HEK293 (cell line): ENCODE results near the gene LTN1.

Experiments used
- GFI1B ChIP-seq: fragments of 450-650 bp; formaldehyde crosslinking; IDR thresholded peaks from 2 replicates; pipeline ENCODE4 v1.5.1; 2016; ENCODE audit warnings: missing biosample characterization, missing genetic modification characterization
- GLI2 ChIP-seq: fragments of 450-650 bp; formaldehyde crosslinking; IDR thresholded peaks from 2 replicates; pipeline ENCODE4; 2017; ENCODE audit warnings: missing biosample characterization, missing genetic modification characterization, low read depth, borderline replicate concordance
- GLIS1 ChIP-seq: fragments of 450-650 bp; formaldehyde crosslinking; IDR thresholded peaks from 2 replicates; pipeline ENCODE4 v1.5.1; 2016; ENCODE audit warnings: missing biosample characterization, missing genetic modification characterization
- GLIS2 ChIP-seq: fragments of 450-650 bp; formaldehyde crosslinking; IDR thresholded peaks from 2 replicates; pipeline ENCODE4 v1.5.1; 2016; ENCODE audit warnings: missing biosample characterization, missing genetic modification characterization
- KLF10 ChIP-seq: fragments of 450-650 bp; IDR thresholded peaks from 2 replicates; pipeline ENCODE4 v1.5.1; 2018; ENCODE audit warnings: missing biosample characterization, mild to moderate bottlenecking, missing genetic modification characterization
- KLF16 ChIP-seq: fragments of 450-650 bp; formaldehyde crosslinking; IDR thresholded peaks from 2 replicates; pipeline ENCODE4 v1.5.1; 2017; ENCODE audit warnings: missing biosample characterization, missing genetic modification characterization
- KLF17 ChIP-seq: fragments of 450-650 bp; formaldehyde crosslinking; IDR thresholded peaks from 2 replicates; pipeline ENCODE4 v1.5.1; 2016; ENCODE audit warnings: missing biosample characterization, missing genetic modification characterization
- KLF8 ChIP-seq: fragments of 450-650 bp; formaldehyde crosslinking; IDR thresholded peaks from 2 replicates; pipeline ENCODE4 v1.5.1; 2016; ENCODE audit warnings: missing biosample characterization, missing genetic modification characterization
- PBX3 ChIP-seq: sonication (generic); formaldehyde crosslinking; IDR thresholded peaks from 2 replicates; pipeline ENCODE4 v1.8.1; 2022; ENCODE audit warnings: mild to moderate bottlenecking, moderate library complexity, missing genetic modification reagents
- SP3 ChIP-seq: fragments of 450-650 bp; formaldehyde crosslinking; IDR thresholded peaks from 2 replicates; pipeline ENCODE4 v1.5.1; 2016; ENCODE audit warnings: missing biosample characterization, missing genetic modification characterization
- TRIM28 ChIP-seq: IDR thresholded peaks from 2 replicates; pipeline ENCODE4 v1.6.1; 2011; ENCODE audit warnings: low read length, control low read depth, borderline replicate concordance
- ZFHX2 ChIP-seq: fragments of 450-650 bp; formaldehyde crosslinking; conservative IDR thresholded peaks from 2 replicates; pipeline ENCODE4 v1.5.1; 2016; ENCODE audit warnings: missing biosample characterization, missing genetic modification characterization
- ZNF292 ChIP-seq: fragments of 450-650 bp; formaldehyde crosslinking; IDR thresholded peaks from 2 replicates; pipeline ENCODE4 v1.5.1; 2016; ENCODE audit warnings: low read depth, missing biosample characterization, missing genetic modification characterization, borderline replicate concordance
- ZNF311 ChIP-seq: fragments of 450-650 bp; formaldehyde crosslinking; IDR thresholded peaks from 2 replicates; pipeline ENCODE4 v1.5.1; 2017; ENCODE audit warnings: missing biosample characterization, missing genetic modification characterization, borderline replicate concordance
- ZNF350 ChIP-seq: fragments of 450-650 bp; formaldehyde crosslinking; IDR thresholded peaks from 2 replicates; pipeline ENCODE4 v1.5.0; 2017; ENCODE audit warnings: missing biosample characterization, mild to moderate bottlenecking, missing genetic modification characterization
- ZNF514 ChIP-seq: fragments of 450-650 bp; formaldehyde crosslinking; IDR thresholded peaks from 2 replicates; pipeline ENCODE4 v1.5.1; 2016; ENCODE audit warnings: missing biosample characterization, missing genetic modification characterization
- ZNF544 ChIP-seq: fragments of 450-650 bp; formaldehyde crosslinking; IDR thresholded peaks from 2 replicates; pipeline ENCODE4 v1.5.0; 2017; ENCODE audit warnings: missing biosample characterization, missing genetic modification characterization
- ZNF624 ChIP-seq: fragments of 450-650 bp; formaldehyde crosslinking; IDR thresholded peaks from 2 replicates; pipeline ENCODE4 v1.5.1; 2017; ENCODE audit warnings: missing biosample characterization, missing genetic modification characterization
- ZNF639 ChIP-seq: fragments of 450-650 bp; formaldehyde crosslinking; IDR thresholded peaks from 2 replicates; pipeline ENCODE4 v1.5.1; 2016; ENCODE audit warnings: missing biosample characterization, missing genetic modification characterization
- ZNF660 ChIP-seq: fragments of 450-650 bp; IDR thresholded peaks from 2 replicates; pipeline ENCODE4 v1.5.1; 2018; ENCODE audit warnings: missing biosample characterization, mild to moderate bottlenecking, missing genetic modification characterization
- ZNF677 ChIP-seq: fragments of 450-650 bp; IDR thresholded peaks from 2 replicates; pipeline ENCODE4 v1.5.0; 2018; ENCODE audit warnings: missing biosample characterization, mild to moderate bottlenecking, missing genetic modification characterization, moderate library complexity
- ZNF791 ChIP-seq: fragments of 450-650 bp; formaldehyde crosslinking; IDR thresholded peaks from 2 replicates; pipeline ENCODE4 v1.5.1; 2016; ENCODE audit warnings: missing biosample characterization, missing genetic modification characterization
- TF ChIP-seq, protein P1 (sequence below): fragments of 450-650 bp; formaldehyde crosslinking; IDR thresholded peaks from 2 replicates; pipeline ENCODE4 v1.5.1; 2016; ENCODE audit warnings: missing biosample characterization, missing genetic modification characterization
- TF ChIP-seq, protein P2 (sequence below): fragments of 450-650 bp; formaldehyde crosslinking; conservative IDR thresholded peaks from 2 replicates; pipeline ENCODE4 v1.5.1; 2016; ENCODE audit warnings: low read depth, missing biosample characterization, missing genetic modification characterization
- TF ChIP-seq, protein P3 (sequence below): fragments of 450-650 bp; formaldehyde crosslinking; IDR thresholded peaks from 2 replicates; pipeline ENCODE4 v1.5.1; 2017; ENCODE audit warnings: missing biosample characterization, mild to moderate bottlenecking, missing genetic modification characterization, moderate library complexity

Gene LTN1

DNA sequence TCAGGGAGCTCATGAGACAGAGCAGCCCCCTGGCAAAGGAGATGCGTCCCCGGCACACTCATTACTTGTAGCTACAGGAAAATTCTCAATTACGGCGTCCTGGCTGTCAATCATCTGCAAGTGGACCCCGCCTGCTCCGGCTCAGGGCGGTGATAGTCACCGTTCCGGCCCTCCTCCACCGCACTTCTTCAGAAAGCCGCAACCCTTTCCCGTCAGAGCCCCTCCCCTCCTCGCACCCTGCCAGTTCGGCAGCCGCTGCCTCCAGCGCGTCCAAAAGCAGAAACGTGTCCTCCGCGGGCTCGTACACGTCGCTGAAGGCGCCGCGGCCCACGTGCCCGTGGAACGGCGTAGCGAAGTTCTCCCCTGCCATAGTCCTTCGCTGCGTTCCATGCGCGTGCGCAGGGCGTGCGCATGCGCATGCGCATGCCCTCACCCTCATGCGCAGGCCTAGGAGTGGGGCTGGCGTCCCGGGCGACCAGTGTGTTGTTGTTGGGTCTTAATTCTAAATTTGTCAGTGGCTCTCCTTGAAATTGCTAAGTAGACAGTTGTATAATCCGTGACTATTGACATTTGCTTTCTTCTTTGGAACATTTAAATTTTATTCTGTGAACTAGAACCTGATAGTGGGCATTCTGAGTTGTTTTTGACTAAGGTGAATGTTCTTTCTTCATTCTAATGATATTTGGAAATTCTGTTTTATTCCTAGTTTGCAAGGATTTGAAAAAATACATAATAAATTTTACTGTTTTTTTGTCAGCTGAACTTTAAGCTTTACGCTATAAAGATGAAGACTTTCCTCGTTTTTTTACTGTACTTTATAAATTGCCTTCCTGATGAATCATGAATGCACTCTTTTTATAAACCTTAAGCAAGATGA, 107.5 kb downstream of the LTN1 start (continued):
- TF ChIP-seq GLIS2 (tag by site-specific recombination) (no peak), ZNF544 (tag by site-specific recombination) (no peak), GFI1B (tag by site-specific recombination) (no peak), ZNF660 (tag by site-specific recombination) (peak; percentile 35), ZNF350 (tag by site-specific recombination) (no peak), ZNF292 (no peak), PBX3 (peak; percentile 97), KLF8 (tag by site-specific recombination) (peak; percentile 91), GLI2 (tag by site-specific recombination) (no peak), TRIM28 (peak; percentile 56; the same call in 1 of the 2 replicates), KLF17 (tag by site-specific recombination) (no peak), GLIS1 (tag by site-specific recombination) (peak; percentile 25; the same call in 1 of the 2 replicates), ZNF311 (no peak), KLF16 (tag by site-specific recombination) (peak; percentile 93), KLF10 (tag by site-specific recombination) (no peak), ZFHX2 (tag by site-specific recombination) (peak; percentile 61; the same call in 1 of the 2 replicates), ZNF624 (tag by site-specific recombination) (no peak), SP3 (peak; percentile 85), ZNF639 (tag by site-specific recombination) (peak; percentile 27), ZNF514 (tag by site-specific recombination) (no peak), ZNF677 (tag by site-specific recombination) (no peak), ZNF791 (tag by site-specific recombination) (no peak)
- TF ChIP-seq, protein P1, sequence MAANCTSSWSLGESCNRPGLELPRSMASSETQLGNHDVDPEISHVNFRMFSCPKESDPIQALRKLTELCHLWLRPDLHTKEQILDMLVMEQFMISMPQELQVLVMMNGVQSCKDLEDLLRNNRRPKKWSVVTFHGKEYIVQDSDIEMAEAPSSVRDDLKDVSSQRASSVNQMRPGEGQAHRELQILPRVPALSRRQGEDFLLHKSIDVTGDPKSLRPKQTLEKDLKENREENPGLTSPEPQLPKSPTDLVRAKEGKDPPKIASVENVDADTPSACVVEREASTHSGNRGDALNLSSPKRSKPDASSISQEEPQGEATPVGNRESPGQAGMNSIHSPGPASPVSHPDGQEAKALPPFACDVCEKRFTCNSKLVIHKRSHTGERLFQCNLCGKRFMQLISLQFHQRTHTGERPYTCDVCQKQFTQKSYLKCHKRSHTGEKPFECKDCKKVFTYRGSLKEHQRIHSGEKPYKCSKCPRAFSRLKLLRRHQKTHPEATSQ, result peak; percentile 98
- TF ChIP-seq, protein P2, sequence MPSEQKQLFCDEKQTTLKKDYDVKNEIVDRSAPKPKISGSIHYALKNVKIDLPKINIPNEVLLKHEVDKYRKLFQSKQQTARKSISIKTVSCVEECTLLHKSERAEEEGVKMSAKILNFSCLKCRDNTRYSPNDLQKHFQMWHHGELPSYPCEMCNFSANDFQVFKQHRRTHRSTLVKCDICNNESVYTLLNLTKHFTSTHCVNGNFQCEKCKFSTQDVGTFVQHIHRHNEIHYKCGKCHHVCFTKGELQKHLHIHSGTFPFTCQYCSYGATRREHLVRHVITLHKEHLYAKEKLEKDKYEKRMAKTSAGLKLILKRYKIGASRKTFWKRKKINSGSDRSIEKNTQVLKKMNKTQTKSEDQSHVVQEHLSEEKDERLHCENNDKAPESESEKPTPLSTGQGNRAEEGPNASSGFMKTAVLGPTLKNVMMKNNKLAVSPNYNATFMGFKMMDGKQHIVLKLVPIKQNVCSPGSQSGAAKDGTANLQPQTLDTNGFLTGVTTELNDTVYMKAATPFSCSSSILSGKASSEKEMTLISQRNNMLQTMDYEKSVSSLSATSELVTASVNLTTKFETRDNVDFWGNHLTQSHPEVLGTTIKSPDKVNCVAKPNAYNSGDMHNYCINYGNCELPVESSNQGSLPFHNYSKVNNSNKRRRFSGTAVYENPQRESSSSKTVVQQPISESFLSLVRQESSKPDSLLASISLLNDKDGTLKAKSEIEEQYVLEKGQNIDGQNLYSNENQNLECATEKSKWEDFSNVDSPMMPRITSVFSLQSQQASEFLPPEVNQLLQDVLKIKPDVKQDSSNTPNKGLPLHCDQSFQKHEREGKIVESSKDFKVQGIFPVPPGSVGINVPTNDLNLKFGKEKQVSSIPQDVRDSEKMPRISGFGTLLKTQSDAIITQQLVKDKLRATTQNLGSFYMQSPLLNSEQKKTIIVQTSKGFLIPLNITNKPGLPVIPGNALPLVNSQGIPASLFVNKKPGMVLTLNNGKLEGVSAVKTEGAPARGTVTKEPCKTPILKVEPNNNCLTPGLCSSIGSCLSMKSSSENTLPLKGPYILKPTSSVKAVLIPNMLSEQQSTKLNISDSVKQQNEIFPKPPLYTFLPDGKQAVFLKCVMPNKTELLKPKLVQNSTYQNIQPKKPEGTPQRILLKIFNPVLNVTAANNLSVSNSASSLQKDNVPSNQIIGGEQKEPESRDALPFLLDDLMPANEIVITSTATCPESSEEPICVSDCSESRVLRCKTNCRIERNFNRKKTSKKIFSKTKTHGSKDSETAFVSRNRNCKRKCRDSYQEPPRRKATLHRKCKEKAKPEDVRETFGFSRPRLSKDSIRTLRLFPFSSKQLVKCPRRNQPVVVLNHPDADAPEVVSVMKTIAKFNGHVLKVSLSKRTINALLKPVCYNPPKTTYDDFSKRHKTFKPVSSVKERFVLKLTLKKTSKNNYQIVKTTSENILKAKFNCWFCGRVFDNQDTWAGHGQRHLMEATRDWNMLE (tag by site-specific recombination), result peak; percentile 58
- TF ChIP-seq, protein P3, sequence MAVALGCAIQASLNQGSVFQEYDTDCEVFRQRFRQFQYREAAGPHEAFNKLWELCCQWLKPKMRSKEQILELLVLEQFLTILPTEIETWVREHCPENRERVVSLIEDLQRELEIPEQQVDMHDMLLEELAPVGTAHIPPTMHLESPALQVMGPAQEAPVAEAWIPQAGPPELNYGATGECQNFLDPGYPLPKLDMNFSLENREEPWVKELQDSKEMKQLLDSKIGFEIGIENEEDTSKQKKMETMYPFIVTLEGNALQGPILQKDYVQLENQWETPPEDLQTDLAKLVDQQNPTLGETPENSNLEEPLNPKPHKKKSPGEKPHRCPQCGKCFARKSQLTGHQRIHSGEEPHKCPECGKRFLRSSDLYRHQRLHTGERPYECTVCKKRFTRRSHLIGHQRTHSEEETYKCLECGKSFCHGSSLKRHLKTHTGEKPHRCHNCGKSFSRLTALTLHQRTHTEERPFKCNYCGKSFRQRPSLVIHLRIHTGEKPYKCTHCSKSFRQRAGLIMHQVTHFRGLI (tag by site-specific recombination), result no peak
